K562 (cell line): Measurements from ENCODE around the gene ASB18. TPM values are rescaled to one million over a fixed set of nuclear protein-coding genes. Genes with fewer than 3 reads are reported as not detected.

ENCODE experiments used
- PHF20 ChIP-seq: fragments of 450-650 bp; IDR thresholded peaks from 2 replicates; pipeline ENCODE4 v1.6.1; 2018; ENCODE audit not compliant: partially characterized antibody
- SMARCA5 ChIP-seq: fragments of 450-650 bp; IDR thresholded peaks from 2 replicates; pipeline ENCODE4 v1.6.1; 2016
- TEAD4 ChIP-seq, 2 experiments: sonication (generic) in 1 of 2; formaldehyde crosslinking in 1 of 2; IDR thresholded peaks; 2 replicates each; pipeline versions ENCODE4 v1.6.1 to v1.8.0; 2012 to 2022; ENCODE audit warnings: borderline replicate concordance in 1 of 2, inconsistent platforms in 1 of 2, low read length in 1 of 2, mild to moderate bottlenecking in 1 of 2, missing genetic modification reagents in 1 of 2
- ZNF23 ChIP-seq: fragments of 250-450 bp; sonication (Bioruptor Pico); IDR thresholded peaks from 2 replicates; pipeline ENCODE4 v1.4.0; 2020; ENCODE audit warnings: mild to moderate bottlenecking
- ZNF695 ChIP-seq: fragments of 450-650 bp; formaldehyde crosslinking; IDR thresholded peaks from 2 replicates; pipeline ENCODE4 v1.4.0; 2020; ENCODE audit warnings: mild to moderate bottlenecking, moderate library complexity
- polyA plus RNA-seq, 8 experiments: library from polyadenylated mRNA; depleted of rRNA in 4 of 8; stranded (reverse) in 5 of 8; unstranded in 3 of 8; fragments of >200 nt; fragmentation: Nextera tagmentation in 2 of 8; fragmentation: Illumina TruSeq in 1 of 8; extraction: Ambion mirVana in 2 of 8; extraction: Trizol in 1 of 8; gene quantifications; 2 replicates each; pipeline versions ENCODE4 v1.2.1 to v1.2.3, GENCODE V29; 2011 to 2014; ENCODE audit warnings: inconsistent platforms in 1 of 8, missing spikeins in 1 of 8
- total RNA-seq, 7 experiments: library from RNA; depleted of rRNA in 6 of 7; stranded (reverse); fragments of >200 nt in 6 of 7; fragmentation: Illumina TruSeq in 2 of 7; extraction: Trizol in 2 of 7; gene quantifications; 2 replicates each; pipeline versions ENCODE4 v1.2.1 to v1.2.3, GENCODE V29; 2011 to 2021; ENCODE audit warnings: low replicate concordance in 1 of 7
- TF ChIP-seq, protein P1 (sequence below): IDR thresholded peaks from 3 replicates; pipeline ENCODE4 v1.6.1; 2011; ENCODE audit warnings: borderline replicate concordance, mild to moderate bottlenecking, moderate library complexity; ENCODE audit not compliant: insufficient read length; ENCODE audit errors: extremely low read depth
- TF ChIP-seq, protein P2 (sequence below): fragments of 250-450 bp; sonication (Bioruptor Pico); IDR thresholded peaks from 2 replicates; pipeline ENCODE4 v1.4.0; 2020

ASB18 gene
- total and polyA plus RNA-seq, 9 of the 15 experiments (the other 6 are each of a cell fraction or from before 2014, with no cell fraction given): not detected

DNA sequence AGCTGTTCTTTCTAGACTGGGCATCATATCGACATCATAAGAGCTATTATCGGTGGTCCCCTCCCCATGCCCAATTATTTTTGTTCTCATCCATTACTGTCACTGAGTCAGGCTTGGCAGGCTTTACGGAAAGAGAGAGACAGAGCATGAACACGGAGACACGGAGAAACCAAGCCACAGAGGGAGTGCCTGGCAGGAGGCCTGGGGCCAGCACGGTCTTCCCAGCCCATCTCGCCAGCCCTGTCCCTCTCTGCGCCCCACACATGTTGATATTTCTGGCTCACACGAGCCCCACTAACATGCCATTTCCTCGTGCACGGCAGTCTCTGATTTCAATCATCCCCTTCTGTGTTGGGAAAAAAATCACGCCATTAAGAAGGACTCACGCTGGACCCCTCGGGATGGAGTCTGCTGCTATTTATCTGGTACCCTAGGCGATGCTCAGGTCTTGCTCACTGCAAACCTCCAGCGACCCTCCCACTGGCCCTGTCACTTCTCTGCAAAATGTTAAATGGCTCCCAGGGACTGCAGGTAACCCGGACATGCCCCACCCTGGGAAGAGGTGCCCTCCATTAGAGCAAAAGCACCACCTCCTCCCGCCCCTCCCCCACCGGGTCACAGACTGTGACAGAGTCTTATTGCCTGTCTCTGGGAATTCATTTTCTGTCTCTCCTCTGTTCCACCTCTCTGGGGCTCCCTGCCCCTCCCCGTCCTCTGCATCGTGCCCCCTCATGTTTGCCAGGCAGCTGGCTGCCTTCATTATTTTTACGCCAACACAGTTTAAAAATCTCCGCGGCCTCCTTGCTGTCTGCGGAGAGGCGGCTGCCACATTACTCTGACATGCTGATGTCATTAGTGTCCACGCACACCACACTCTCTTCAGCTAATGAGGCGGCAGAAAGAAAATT is 55.9 kb downstream of the ASB18 start (continued):
- TF ChIP-seq, protein P1, sequence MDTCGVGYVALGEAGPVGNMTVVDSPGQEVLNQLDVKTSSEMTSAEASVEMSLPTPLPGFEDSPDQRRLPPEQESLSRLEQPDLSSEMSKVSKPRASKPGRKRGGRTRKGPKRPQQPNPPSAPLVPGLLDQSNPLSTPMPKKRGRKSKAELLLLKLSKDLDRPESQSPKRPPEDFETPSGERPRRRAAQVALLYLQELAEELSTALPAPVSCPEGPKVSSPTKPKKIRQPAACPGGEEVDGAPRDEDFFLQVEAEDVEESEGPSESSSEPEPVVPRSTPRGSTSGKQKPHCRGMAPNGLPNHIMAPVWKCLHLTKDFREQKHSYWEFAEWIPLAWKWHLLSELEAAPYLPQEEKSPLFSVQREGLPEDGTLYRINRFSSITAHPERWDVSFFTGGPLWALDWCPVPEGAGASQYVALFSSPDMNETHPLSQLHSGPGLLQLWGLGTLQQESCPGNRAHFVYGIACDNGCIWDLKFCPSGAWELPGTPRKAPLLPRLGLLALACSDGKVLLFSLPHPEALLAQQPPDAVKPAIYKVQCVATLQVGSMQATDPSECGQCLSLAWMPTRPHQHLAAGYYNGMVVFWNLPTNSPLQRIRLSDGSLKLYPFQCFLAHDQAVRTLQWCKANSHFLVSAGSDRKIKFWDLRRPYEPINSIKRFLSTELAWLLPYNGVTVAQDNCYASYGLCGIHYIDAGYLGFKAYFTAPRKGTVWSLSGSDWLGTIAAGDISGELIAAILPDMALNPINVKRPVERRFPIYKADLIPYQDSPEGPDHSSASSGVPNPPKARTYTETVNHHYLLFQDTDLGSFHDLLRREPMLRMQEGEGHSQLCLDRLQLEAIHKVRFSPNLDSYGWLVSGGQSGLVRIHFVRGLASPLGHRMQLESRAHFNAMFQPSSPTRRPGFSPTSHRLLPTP: no peak
- TF ChIP-seq PHF20: no peak
- TF ChIP-seq TEAD4 (IDR thresholded peaks at IDR 0.05; ENCODE audit: low read length): no peak
- no peak for TF ChIP-seq TEAD4 (CRISPR knock-in tag; IDR thresholded peaks at IDR 0.05; ENCODE audit: borderline replicate concordance)
- no peak for TF ChIP-seq SMARCA5
- no peak for TF ChIP-seq ZNF695 (CRISPR knock-in tag)
- TF ChIP-seq, protein P2, sequence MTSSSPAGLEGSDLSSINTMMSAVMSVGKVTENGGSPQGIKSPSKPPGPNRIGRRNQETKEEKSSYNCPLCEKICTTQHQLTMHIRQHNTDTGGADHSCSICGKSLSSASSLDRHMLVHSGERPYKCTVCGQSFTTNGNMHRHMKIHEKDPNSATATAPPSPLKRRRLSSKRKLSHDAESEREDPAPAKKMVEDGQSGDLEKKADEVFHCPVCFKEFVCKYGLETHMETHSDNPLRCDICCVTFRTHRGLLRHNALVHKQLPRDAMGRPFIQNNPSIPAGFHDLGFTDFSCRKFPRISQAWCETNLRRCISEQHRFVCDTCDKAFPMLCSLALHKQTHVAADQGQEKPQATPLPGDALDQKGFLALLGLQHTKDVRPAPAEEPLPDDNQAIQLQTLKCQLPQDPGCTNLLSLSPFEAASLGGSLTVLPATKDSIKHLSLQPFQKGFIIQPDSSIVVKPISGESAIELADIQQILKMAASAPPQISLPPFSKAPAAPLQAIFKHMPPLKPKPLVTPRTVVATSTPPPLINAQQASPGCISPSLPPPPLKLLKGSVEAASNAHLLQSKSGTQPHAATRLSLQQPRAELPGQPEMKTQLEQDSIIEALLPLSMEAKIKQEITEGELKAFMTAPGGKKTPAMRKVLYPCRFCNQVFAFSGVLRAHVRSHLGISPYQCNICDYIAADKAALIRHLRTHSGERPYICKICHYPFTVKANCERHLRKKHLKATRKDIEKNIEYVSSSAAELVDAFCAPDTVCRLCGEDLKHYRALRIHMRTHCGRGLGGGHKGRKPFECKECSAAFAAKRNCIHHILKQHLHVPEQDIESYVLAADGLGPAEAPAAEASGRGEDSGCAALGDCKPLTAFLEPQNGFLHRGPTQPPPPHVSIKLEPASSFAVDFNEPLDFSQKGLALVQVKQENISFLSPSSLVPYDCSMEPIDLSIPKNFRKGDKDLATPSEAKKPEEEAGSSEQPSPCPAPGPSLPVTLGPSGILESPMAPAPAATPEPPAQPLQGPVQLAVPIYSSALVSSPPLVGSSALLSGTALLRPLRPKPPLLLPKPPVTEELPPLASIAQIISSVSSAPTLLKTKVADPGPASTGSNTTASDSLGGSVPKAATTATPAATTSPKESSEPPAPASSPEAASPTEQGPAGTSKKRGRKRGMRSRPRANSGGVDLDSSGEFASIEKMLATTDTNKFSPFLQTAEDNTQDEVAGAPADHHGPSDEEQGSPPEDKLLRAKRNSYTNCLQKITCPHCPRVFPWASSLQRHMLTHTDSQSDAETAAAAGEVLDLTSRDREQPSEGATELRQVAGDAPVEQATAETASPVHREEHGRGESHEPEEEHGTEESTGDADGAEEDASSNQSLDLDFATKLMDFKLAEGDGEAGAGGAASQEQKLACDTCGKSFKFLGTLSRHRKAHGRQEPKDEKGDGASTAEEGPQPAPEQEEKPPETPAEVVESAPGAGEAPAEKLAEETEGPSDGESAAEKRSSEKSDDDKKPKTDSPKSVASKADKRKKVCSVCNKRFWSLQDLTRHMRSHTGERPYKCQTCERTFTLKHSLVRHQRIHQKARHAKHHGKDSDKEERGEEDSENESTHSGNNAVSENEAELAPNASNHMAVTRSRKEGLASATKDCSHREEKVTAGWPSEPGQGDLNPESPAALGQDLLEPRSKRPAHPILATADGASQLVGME (CRISPR knock-in tag): no peak
- TF ChIP-seq ZNF23 (CRISPR knock-in tag): no peak
